Ectodermal cell (in vitro differentiated cells): ENCODE results near the gene ALPI.

ENCODE experiments used
- H3K27ac ChIP-seq: 2 replicates; pipeline ENCODE4 v1.7.0; 2013; ENCODE audit warnings: mild to moderate bottlenecking, low read depth, low read length; ENCODE audit not compliant: insufficient read depth, poor library complexity, severe bottlenecking
- H3K27me3 ChIP-seq: 2 replicates; pipeline ENCODE4 v1.7.0; 2013; ENCODE audit warnings: mild to moderate bottlenecking, low read length; ENCODE audit not compliant: insufficient read depth, control insufficient read depth, poor library complexity, severe bottlenecking
- H3K36me3 ChIP-seq: one replicate; pipeline ENCODE4 v1.7.0; 2013; ENCODE audit warnings: low read length; ENCODE audit not compliant: control insufficient read depth, insufficient read depth
- H3K4me1 ChIP-seq: one replicate; pipeline ENCODE4 v1.7.0; 2013; ENCODE audit warnings: low read length; ENCODE audit not compliant: control insufficient read depth, insufficient read depth
- H3K4me3 ChIP-seq: 2 replicates; pipeline ENCODE4 v1.7.0; 2013; ENCODE audit warnings: low read depth, low read length, control low read depth; ENCODE audit not compliant: insufficient read depth
- H3K9me3 ChIP-seq: 2 replicates; pipeline ENCODE4 v1.7.0; 2013; ENCODE audit warnings: mild to moderate bottlenecking, low read length, moderate library complexity; ENCODE audit not compliant: control insufficient read depth
- WGBS, 2 experiments: methylation state at CpG; one replicate each; pipeline ENCODE4 v1.1.7; 2013; ENCODE audit warnings: missing lambda C conversion rate in 2 of 2; 5-methylcytosine and 5-hydroxymethylcytosine counted together

The ALPI gene

DNA sequence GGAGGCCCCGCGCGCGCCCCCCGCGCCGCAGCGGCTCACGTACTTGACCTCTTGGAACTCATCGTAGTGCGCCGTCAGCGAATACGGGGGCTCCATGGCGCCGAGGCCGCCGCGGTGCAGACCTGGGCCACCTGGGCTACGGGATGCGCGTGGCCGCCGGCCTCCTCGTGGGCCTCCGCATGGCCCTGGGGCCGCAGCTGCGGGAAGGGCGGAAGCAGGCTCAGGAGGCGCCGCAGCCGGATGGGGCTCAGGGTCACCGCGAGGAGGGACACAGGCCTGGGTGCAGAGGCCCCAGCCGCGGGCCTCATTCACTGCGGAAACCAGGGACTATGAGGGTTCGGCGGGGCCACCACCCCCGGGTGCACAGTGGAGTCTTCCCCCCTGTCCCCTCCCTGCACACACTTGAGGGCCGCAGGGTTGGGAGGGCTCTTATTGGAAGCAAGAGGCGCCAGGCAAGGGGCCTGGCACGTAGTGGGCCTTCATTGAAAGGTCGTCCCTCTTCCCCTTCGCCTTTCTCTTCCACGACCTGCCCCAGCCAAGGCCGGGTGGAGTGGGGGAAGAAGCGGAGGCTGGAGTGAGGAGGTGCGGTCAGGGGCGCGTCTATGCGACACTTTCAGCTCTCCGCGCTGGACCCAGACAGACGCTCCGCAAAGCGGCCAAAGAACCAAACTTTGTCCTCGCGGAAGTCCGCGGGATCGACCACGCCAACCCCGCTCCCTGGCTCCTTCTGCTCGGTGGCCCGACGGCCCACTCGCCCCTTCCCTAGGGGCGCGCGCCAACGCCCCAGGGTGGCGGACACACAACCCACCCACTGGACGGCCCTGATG lies 30.8 kb downstream of the ALPI start:
- H3K27me3 ChIP-seq: peaks cover 75% of the 10 kb centered on the region
- peaks cover 21% of the 10 kb centered on the region for H3K4me1 ChIP-seq
- no peaks in the 10 kb centered on the region for H3K36me3 ChIP-seq
- H3K4me3 ChIP-seq: peak overlapping the region; percentile 34
- H3K27ac ChIP-seq: no peak overlapping the region
- 6 to 7% methylated on average over 74 of the region's 74 CpGs for WGBS, 2 experiments
- no peaks in the 10 kb centered on the region for H3K9me3 ChIP-seq

DNA sequence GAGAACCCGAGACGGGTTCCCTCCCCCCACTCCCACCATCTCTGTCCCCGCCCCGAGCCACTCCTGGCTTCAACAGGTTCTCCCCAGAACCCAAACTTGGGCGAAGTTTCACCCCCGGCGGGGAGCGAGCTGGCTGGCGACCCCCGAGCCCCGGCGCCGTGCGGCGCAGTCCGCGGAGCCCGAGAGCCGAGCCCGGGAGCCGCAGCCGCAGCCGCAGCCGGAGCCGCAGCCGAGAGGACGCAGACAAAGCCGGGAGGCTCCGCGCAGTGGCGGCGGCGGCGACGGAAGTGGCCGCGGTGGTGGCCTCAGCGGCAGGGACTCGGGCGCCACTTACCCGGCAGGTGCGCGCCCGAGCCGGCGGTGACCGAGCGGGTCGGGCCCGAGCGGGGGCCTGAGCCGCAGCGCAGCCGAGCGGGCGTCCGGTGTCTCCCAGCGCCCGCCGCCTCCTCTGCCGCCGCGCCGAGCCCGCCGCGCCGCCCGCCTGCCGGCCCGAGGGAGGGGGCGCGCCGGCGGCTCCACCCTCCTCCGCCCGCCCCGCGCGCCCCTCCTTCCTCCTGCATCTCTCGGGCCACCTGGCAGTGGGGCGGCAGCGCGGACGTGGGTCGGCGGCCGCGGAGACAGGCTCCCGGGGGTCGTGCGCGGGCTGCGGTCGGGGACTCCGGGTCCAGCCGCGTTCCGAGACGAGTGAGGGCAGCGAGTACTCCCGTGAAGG lies 31.6 kb downstream of the ALPI start, which contains the start of gene ECEL1:
Gene ECEL1 (minus strand): TSS at position 450 of the 712 bp plus-strand sequence. CDS start 1,181 bp downstream, outside the sequence.
- H3K27me3 ChIP-seq: peaks cover 75% of the 10 kb centered on the region
- H3K9me3 ChIP-seq: no peaks in the 10 kb centered on the region
- no peaks in the 10 kb centered on the region for H3K36me3 ChIP-seq
- peak within 1 kb of the TSS; percentile 34 for H3K4me3 ChIP-seq
- H3K27ac ChIP-seq: no peak within 1 kb of the TSS
- peaks cover 21% of the 10 kb centered on the region for H3K4me1 ChIP-seq
- WGBS, 2 experiments: 1% methylated on average over 102 of the region's 102 CpGs

DNA sequence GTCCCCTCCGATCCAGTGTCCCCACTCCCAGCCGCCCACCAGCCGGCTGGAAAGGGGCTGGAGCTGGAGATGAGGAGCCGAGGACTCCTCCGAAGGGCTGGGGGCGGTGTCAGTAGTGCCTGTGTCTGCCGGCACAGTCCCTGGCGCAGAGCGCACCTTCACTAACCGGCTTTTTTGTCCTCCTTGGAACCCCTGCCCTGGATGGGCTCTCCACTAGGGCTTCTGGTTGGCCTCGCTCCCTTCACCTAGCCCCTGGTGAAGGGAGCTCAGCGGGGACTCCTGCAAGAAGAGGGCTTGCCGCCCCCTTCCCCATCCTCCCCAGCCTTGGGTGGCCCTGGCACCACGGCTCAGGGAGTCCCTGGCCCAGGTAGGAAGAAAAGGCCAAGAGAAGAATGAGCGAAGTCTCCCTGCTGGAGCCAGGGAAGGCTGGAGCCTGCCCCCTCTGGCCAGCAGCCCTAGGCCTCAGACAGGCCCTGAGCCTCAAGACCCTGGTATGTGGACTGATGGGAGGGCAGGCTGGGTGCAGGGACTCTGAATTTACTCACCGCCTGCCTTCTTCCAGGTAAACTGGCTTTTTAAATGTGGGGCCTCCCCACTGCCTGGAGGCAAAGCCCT lies 32.3 kb downstream of the ALPI start:
- Histone ChIP-seq H3K36me3 (no peaks in the 10 kb centered on the region), H3K27ac (no peak overlapping the region), H3K4me3 (no peak overlapping the region), H3K27me3 (peaks cover 80% of the 10 kb centered on the region), H3K9me3 (no peaks in the 10 kb centered on the region), H3K4me1 (peaks cover 21% of the 10 kb centered on the region)
- WGBS, 2 experiments: 15% methylated on average over 16 of the region's 16 CpGs

DNA sequence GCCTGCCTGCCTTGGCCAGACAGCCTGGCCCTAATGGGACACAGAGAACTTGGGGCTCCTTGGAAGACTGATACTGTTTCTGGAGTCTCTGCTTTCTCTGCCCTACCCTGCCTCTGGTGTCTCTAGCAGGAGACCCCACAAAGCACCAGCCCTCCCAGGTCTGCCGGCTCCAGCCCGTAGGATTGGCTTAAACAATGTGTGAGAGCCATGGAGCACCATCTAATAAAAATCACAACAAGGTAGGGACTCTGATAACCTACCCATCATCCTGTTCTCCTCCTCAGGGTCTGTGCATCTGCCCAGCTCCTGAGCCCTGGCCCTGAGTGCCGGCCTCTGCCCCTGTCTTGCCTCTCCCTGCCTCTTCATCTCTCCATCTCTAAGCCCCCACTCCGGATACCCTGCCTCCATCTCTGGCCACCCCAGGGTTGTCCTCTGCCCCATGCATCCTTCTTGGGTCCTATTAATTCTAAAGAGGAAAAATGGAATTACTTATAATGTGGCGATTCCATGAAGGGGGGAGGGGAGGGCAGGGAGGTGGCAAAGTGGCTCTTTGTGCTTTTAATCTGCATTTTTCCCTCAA lies 32.9 kb downstream of the ALPI start:
- no peaks in the 10 kb centered on the region for H3K9me3 ChIP-seq
- H3K27ac ChIP-seq: no peak overlapping the region
- H3K27me3 ChIP-seq: peaks cover 74% of the 10 kb centered on the region
- H3K4me3 ChIP-seq: no peak overlapping the region
- 81 to 85% methylated on average over 5 of the region's 5 CpGs for whole genome bisulfite sequencing, 2 experiments
- peaks cover 21% of the 10 kb centered on the region for H3K4me1 ChIP-seq
- no peaks in the 10 kb centered on the region for H3K36me3 ChIP-seq

DNA sequence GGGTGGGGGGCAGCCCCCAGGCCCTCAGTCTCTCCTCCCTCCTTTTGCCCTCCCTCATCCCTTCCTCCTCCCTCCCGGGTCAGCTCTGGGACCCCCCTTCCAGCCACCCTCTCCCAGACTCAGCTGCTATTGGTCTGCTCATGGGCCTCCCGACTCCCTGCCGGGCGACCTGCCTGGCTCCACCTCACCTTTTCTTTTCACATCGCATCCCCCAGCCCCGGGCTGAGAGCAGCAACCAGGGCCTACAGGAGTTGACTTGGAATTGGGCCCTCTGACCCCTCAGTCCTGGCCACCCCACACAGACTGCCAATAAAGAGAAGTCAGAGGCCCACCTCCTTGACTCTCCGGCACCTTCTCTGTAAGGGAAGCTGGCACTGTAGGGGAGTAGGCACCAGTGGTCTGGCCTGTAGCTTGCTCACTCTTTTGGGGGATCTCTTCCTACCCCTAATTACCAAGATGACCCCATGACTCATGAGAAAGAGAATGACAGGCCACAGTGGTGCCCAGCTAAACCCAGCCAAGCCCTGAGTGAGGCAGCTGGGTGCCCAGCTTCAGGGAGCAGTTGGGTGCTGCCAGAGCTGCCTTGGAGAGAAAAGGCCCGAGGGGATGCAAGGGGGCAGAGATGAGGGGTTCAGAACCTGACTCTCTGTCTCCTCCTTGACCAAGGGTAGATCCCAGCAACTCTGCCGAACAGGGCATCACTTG lies 33.7 kb downstream of the ALPI start:
- Histone ChIP-seq H3K9me3 (no peaks in the 10 kb centered on the region), H3K4me3 (no peak overlapping the region), H3K4me1 (peaks cover 21% of the 10 kb centered on the region), H3K27me3 (peaks cover 66% of the 10 kb centered on the region), H3K27ac (no peak overlapping the region), H3K36me3 (no peaks in the 10 kb centered on the region)
- 50 to 55% methylated on average over 9 of the region's 9 CpGs for WGBS, 2 experiments

DNA sequence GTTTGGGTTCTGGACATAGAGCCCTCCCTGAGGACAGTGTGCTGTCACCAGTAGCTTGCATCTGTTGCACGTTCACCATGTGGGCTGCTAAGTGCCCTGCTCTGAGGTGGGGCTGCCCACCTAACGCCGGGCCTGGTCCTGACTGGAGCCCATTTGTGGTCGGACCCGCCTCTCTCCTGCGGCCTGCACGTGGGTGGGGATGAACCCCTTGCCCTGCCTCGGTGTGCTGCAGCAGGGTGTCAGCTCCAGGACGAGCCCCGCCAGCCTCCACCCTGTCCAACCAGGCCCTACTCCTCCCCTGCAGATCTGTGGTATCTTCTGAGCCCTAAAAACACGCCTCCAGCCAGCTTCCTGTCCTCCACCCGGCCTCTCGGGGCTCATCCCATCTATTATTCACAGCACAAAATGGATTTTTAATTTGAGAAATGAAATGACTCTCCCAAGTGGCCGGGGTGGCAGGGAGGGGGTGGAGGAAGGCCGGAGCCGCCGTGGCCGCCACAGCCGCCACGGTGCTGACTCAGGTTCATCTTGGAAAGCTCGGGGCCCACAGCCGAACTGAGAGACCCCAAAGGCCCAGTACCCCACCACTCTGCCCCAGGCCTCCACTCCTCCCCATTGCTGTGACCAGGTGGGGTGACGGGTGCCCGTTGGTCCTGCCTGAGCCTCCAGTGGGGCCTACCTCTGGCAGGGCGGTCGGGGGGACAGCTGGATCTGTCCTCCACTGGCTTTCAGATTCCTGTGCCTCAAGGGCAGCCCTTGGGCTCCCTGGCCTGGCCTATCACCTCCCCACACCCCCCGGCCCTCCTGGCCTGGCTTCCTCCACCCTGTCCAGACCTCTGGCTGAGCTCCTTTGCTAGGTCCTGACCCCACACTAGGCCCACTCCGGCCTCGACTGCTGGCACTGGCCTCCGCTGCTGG lies 34.5 kb downstream of the ALPI start:
- peaks cover 15% of the 10 kb centered on the region for H3K4me1 ChIP-seq
- peaks cover 58% of the 10 kb centered on the region for H3K27me3 ChIP-seq
- no peaks in the 10 kb centered on the region for H3K36me3 ChIP-seq
- H3K9me3 ChIP-seq: no peaks in the 10 kb centered on the region
- no peak overlapping the region for H3K27ac ChIP-seq
- 90 to 93% methylated on average over 30 of the region's 30 CpGs for WGBS, 2 experiments
- no peak overlapping the region for H3K4me3 ChIP-seq

DNA sequence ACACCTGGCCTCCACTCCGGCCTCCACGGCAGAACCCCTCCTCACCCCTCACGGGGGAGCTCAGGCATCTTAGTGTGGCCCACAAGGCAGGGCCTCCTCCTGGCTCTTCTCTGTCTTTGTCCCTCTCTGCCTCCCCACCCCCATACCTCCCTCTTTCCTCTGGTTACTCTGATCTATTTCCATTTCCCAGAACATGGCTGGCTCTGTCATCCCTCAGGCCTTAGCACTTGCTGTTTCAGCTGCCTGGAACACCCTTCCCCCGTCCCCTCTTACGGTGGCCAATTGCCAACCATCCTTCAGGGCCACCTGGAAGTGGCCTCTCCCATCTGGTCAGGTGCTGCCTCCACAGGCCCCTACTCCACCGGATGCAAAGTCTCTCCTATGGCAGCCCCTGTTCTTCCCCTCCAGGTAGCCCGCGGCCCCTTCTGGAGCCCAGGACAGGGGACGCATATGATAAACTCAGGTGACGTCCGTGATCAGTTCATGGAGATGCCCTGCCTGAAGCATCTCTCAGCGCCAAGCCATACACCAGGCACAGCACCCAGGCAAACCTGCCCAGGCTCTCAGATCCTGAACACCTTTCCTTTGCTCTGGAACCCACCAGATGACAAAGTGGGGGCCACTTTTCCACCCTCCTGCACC lies 35.3 kb downstream of the ALPI start:
- peaks cover 50% of the 10 kb centered on the region for H3K27me3 ChIP-seq
- no peak overlapping the region for H3K4me3 ChIP-seq
- 92 to 93% methylated on average over 12 of the region's 12 CpGs for WGBS, 2 experiments
- H3K27ac ChIP-seq: no peak overlapping the region
- H3K36me3 ChIP-seq: no peaks in the 10 kb centered on the region
- H3K4me1 ChIP-seq: peaks cover 9% of the 10 kb centered on the region
- H3K9me3 ChIP-seq: no peaks in the 10 kb centered on the region

DNA sequence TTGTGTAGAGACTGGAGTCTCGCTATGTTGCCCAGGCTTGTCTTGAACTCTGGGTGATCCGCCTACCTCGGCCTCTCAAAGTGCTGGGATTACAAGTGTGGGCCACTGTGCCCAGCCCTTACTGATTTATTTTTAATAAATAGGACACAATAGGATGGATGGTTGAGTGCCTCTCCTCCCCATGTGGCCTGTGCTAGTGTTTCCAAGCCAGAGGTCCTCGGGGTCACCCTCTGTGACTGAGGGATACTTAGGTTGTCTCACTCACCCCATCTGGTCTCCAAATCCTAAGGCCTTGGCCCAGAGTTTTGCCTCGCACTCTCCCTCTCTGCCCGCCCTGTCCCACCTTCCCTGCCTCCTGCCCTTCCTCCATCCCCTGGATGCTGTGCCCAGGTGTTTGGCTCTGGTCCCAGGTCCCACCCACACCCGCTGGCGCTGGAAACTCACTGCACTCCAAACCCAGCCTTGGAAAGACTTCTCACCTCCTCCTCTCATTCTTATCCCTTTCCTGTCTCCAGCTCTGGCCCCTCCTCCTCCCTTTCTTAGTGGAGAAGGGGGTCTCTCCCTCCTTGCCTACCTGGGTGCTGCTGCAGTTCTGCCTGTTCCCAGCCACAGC lies 36.4 kb downstream of the ALPI start:
- no peaks in the 10 kb centered on the region for H3K36me3 ChIP-seq
- H3K4me3 ChIP-seq: no peak overlapping the region
- peaks cover 39% of the 10 kb centered on the region for H3K27me3 ChIP-seq
- 72 to 80% methylated on average over 8 of the region's 8 CpGs for WGBS, 2 experiments
- H3K9me3 ChIP-seq: no peaks in the 10 kb centered on the region
- peaks cover 11% of the 10 kb centered on the region for H3K4me1 ChIP-seq
- no peak overlapping the region for H3K27ac ChIP-seq
